ENCODE data around the gene DOC2B. TPM values are rescaled to one million over a fixed set of nuclear protein-coding genes. Genes with fewer than 3 reads are reported as not detected.
"Not testable (repeated sequence)": the region's sequence is repeated elsewhere in the genome, so short reads cannot be mapped to it uniquely, and the experiment has no call there.

Gene DOC2B
- total and polyA plus RNA-seq, 2 experiments from 2014 or later = 0.42 to 3.8 TPM

DNA sequence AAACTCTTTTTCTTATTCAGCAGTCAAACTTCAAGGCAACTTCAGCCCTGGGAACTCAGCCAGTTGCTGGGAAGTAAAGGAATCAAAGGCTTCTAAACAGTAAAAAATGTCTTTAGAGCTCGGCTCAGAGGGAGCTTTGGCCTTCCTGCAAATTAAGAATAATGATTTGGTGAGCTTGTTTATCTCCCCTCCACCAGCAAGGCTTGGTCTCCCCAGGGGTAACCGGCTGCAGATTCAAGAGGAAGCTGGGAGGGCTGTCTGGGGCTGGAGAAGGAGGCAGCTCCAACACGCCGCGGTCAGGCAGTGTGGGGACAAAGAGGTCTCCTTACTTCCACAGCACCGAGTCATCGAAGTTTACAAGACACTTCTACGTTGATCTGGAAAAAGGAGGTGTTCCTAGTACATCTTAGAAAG is 17.7 kb upstream of the DOC2B start:
- Histone ChIP-seq H2AFZ (peak overlapping the region; percentile 4; the same call in 1 of the 2 replicates), H3K9me2 (ENCODE audit: insufficient read depth) (no peaks in the 10 kb centered on the region), H3K79me2 (replicated peaks; ENCODE audit: insufficient read depth) (no peaks in the 10 kb centered on the region), H3K4me3 (no peak overlapping the region), H3F3A (replicated peaks; ENCODE audit: low read depth) (no peaks in the 10 kb centered on the region), H3K36me3 (ENCODE audit: insufficient read depth) (no peaks in the 10 kb centered on the region), H3K27me3 (ENCODE audit: insufficient read depth) (no peaks in the 10 kb centered on the region), H4K20me1 (replicated peaks; ENCODE audit: insufficient read depth) (no peaks in the 10 kb centered on the region), H3K4me1 (ENCODE audit: insufficient read depth) (peaks cover 5% of the 10 kb centered on the region; the same call in 1 of the 2 replicates), H3K27ac (ENCODE audit: low read depth) (no peak overlapping the region), H3K4me2 (no peak overlapping the region)
- H3K27ac Mint-ChIP-seq = no peak overlapping the region
- DNase-seq (ENCODE audit: low spot score) (no peak), ATAC-seq (peak; percentile 41)
- peaks cover 29% of the 10 kb centered on the region for H3K4me1 Mint-ChIP-seq
- no peaks in the 10 kb centered on the region for H3K36me3 Mint-ChIP-seq (ENCODE audit: low read depth)
- H3K27me3 Mint-ChIP-seq (ENCODE audit: insufficient read depth, low read depth, poor library complexity) = peaks cover 12% of the 10 kb centered on the region
- H3K4me3 Mint-ChIP-seq = no peak overlapping the region
- TF ChIP-seq JUNB (IDR thresholded peaks at IDR 0.05; ENCODE audit: unreplicated experiment) = no peak
- TF ChIP-seq, protein P1, sequence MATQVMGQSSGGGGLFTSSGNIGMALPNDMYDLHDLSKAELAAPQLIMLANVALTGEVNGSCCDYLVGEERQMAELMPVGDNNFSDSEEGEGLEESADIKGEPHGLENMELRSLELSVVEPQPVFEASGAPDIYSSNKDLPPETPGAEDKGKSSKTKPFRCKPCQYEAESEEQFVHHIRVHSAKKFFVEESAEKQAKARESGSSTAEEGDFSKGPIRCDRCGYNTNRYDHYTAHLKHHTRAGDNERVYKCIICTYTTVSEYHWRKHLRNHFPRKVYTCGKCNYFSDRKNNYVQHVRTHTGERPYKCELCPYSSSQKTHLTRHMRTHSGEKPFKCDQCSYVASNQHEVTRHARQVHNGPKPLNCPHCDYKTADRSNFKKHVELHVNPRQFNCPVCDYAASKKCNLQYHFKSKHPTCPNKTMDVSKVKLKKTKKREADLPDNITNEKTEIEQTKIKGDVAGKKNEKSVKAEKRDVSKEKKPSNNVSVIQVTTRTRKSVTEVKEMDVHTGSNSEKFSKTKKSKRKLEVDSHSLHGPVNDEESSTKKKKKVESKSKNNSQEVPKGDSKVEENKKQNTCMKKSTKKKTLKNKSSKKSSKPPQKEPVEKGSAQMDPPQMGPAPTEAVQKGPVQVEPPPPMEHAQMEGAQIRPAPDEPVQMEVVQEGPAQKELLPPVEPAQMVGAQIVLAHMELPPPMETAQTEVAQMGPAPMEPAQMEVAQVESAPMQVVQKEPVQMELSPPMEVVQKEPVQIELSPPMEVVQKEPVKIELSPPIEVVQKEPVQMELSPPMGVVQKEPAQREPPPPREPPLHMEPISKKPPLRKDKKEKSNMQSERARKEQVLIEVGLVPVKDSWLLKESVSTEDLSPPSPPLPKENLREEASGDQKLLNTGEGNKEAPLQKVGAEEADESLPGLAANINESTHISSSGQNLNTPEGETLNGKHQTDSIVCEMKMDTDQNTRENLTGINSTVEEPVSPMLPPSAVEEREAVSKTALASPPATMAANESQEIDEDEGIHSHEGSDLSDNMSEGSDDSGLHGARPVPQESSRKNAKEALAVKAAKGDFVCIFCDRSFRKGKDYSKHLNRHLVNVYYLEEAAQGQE (IDR thresholded peaks at IDR 0.05; ENCODE audit: unreplicated experiment) = no peak
- no peak for TF ChIP-seq NANOG (IDR thresholded peaks at IDR 0.05; ENCODE audit: borderline replicate concordance)
- TF ChIP-seq, protein P2, sequence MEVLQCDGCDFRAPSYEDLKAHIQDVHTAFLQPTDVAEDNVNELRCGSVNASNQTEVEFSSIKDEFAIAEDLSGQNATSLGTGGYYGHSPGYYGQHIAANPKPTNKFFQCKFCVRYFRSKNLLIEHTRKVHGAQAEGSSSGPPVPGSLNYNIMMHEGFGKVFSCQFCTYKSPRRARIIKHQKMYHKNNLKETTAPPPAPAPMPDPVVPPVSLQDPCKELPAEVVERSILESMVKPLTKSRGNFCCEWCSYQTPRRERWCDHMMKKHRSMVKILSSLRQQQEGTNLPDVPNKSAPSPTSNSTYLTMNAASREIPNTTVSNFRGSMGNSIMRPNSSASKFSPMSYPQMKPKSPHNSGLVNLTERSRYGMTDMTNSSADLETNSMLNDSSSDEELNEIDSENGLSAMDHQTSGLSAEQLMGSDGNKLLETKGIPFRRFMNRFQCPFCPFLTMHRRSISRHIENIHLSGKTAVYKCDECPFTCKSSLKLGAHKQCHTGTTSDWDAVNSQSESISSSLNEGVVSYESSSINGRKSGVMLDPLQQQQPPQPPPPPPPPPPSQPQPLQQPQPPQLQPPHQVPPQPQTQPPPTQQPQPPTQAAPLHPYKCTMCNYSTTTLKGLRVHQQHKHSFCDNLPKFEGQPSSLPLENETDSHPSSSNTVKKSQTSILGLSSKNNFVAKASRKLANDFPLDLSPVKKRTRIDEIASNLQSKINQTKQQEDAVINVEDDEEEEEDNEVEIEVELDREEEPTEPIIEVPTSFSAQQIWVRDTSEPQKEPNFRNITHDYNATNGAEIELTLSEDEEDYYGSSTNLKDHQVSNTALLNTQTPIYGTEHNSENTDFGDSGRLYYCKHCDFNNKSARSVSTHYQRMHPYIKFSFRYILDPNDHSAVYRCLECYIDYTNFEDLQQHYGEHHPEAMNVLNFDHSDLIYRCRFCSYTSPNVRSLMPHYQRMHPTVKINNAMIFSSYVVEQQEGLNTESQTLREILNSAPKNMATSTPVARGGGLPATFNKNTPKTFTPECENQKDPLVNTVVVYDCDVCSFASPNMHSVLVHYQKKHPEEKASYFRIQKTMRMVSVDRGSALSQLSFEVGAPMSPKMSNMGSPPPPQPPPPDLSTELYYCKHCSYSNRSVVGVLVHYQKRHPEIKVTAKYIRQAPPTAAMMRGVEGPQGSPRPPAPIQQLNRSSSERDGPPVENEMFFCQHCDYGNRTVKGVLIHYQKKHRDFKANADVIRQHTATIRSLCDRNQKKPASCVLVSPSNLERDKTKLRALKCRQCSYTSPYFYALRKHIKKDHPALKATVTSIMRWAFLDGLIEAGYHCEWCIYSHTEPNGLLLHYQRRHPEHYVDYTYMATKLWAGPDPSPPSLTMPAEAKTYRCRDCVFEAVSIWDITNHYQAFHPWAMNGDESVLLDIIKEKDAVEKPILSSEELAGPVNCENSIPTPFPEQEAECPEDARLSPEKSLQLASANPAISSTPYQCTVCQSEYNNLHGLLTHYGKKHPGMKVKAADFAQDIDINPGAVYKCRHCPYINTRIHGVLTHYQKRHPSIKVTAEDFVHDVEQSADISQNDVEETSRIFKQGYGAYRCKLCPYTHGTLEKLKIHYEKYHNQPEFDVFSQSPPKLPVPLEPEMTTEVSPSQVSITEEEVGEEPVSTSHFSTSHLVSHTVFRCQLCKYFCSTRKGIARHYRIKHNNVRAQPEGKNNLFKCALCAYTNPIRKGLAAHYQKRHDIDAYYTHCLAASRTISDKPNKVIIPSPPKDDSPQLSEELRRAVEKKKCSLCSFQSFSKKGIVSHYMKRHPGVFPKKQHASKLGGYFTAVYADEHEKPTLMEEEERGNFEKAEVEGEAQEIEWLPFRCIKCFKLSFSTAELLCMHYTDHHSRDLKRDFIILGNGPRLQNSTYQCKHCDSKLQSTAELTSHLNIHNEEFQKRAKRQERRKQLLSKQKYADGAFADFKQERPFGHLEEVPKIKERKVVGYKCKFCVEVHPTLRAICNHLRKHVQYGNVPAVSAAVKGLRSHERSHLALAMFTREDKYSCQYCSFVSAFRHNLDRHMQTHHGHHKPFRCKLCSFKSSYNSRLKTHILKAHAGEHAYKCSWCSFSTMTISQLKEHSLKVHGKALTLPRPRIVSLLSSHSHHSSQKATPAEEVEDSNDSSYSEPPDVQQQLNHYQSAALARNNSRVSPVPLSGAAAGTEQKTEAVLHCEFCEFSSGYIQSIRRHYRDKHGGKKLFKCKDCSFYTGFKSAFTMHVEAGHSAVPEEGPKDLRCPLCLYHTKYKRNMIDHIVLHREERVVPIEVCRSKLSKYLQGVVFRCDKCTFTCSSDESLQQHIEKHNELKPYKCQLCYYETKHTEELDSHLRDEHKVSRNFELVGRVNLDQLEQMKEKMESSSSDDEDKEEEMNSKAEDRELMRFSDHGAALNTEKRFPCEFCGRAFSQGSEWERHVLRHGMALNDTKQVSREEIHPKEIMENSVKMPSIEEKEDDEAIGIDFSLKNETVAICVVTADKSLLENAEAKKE (CRISPR knock-in tag; IDR thresholded peaks at IDR 0.05) = no peak
- TF ChIP-seq POLR2AphosphoS5 (IDR thresholded peaks at IDR 0.05; ENCODE audit: low read depth) = no peak
- no peak for TF ChIP-seq ZNF331 (CRISPR knock-in tag; IDR thresholded peaks at IDR 0.05; ENCODE audit: low read depth)
- no peak for TF ChIP-seq ZNF114 (CRISPR knock-in tag; IDR thresholded peaks at IDR 0.05)
- TF ChIP-seq STAT1 (IDR thresholded peaks at IDR 0.05; ENCODE audit: unreplicated experiment) = no peak
- no peaks in the 10 kb centered on the region for H3K9me3 Mint-ChIP-seq

DNA sequence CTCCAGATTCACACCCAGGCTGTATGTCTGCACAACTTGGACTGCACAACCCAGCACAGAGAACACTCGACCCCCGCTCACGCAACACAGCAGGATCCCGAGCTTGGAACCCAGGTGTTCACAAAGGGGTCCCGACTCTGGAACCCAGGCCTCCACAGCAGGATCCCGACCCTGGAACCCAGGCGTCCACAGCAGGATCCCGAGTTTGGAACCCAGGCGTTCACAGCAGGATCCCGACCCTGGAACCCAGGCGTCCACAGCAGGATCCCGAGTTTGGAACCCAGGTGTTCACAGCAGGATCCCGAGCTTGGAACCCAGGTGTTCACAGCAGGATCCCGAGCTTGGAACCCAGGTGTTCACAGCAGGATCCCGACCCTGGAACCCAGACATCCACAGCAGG is 16.8 kb upstream of the DOC2B start:
- H3K4me1 ChIP-seq (ENCODE audit: insufficient read depth); H3K36me3 ChIP-seq (ENCODE audit: insufficient read depth); H3K27ac Mint-ChIP-seq; H3K27me3 ChIP-seq (ENCODE audit: insufficient read depth); ATAC-seq; H3K4me3 ChIP-seq; H3K9me2 ChIP-seq (ENCODE audit: insufficient read depth); H3K4me3 Mint-ChIP-seq; DNase-seq (ENCODE audit: low spot score); H4K20me1 ChIP-seq (replicated peaks; ENCODE audit: insufficient read depth); H3K4me2 ChIP-seq; H3K36me3 Mint-ChIP-seq (ENCODE audit: low read depth); H3K79me2 ChIP-seq (replicated peaks; ENCODE audit: insufficient read depth); H3F3A ChIP-seq (replicated peaks; ENCODE audit: low read depth); H3K27ac ChIP-seq (ENCODE audit: low read depth); H3K9me3 Mint-ChIP-seq; H2AFZ ChIP-seq: not testable (repeated sequence)
- H3K4me1 Mint-ChIP-seq = peaks cover 29% of the 10 kb centered on the region
- peaks cover 13% of the 10 kb centered on the region for H3K27me3 Mint-ChIP-seq (ENCODE audit: insufficient read depth, low read depth, poor library complexity)

Data from GM23338 (cell line).